Neutrophil (primary cell): ENCODE measurements around the gene TRNP1.

ENCODE experiments used
- H3K27ac ChIP-seq: fragments of 200-600 bp; sonication (generic); 2 replicates; pipeline ENCODE4 v1.5.1; 2016; ENCODE audit warnings: mild to moderate bottlenecking, moderate library complexity
- H3K27me3 ChIP-seq: fragments of 200-600 bp; sonication (generic); 2 replicates; pipeline ENCODE4 v1.6.0; 2016; ENCODE audit warnings: mild to moderate bottlenecking
- H3K36me3 ChIP-seq: fragments of 200-600 bp; sonication (generic); 2 replicates; pipeline ENCODE4 v1.5.1; 2017
- H3K4me1 ChIP-seq, 2 experiments: fragments of 200-600 bp in 1 of 2; sonication (generic) in 1 of 2; 1 replicate in 1 of 2; 2 replicates in 1 of 2; pipeline versions ENCODE4 v1.5.1 to v1.6.1; 2013 to 2016; ENCODE audit warnings: low read depth in 1 of 2, low read length in 1 of 2, mild to moderate bottlenecking in 1 of 2, moderate library complexity in 1 of 2; ENCODE audit not compliant: control insufficient read depth in 1 of 2, insufficient read depth in 1 of 2
- H3K4me3 ChIP-seq, 2 experiments: fragments of 200-600 bp in 1 of 2; sonication (generic) in 1 of 2; 1 replicate in 1 of 2; 2 replicates in 1 of 2; pipeline ENCODE4 v1.5.1; 2013 to 2016; ENCODE audit warnings: low read depth in 1 of 2, low read length in 1 of 2, mild to moderate bottlenecking in 1 of 2, moderate library complexity in 1 of 2
- H3K9me3 ChIP-seq: fragments of 200-600 bp; sonication (generic); 2 replicates; pipeline ENCODE4 v1.5.1; 2016
- CTCF ChIP-seq: fragments of 200-600 bp; sonication (generic); IDR thresholded peaks from 2 replicates; pipeline ENCODE4 v1.5.1; 2016; ENCODE audit warnings: antibody characterized with exemption

Gene TRNP1

GRCh38 chr1:27026621-27027574 is 33.4 kb downstream of the TRNP1 start:
- Histone ChIP-seq H3K4me3 (no peak overlapping the region), H3K27ac (no peak overlapping the region), H3K4me1 (peaks cover 0 to 5% of the 10 kb centered on the region in 2 experiments), H3K9me3 (no peaks in the 10 kb centered on the region), H3K36me3 (no peaks in the 10 kb centered on the region), H3K27me3 (peaks cover 9% of the 10 kb centered on the region)
- TF ChIP-seq CTCF: no peak

DNA sequence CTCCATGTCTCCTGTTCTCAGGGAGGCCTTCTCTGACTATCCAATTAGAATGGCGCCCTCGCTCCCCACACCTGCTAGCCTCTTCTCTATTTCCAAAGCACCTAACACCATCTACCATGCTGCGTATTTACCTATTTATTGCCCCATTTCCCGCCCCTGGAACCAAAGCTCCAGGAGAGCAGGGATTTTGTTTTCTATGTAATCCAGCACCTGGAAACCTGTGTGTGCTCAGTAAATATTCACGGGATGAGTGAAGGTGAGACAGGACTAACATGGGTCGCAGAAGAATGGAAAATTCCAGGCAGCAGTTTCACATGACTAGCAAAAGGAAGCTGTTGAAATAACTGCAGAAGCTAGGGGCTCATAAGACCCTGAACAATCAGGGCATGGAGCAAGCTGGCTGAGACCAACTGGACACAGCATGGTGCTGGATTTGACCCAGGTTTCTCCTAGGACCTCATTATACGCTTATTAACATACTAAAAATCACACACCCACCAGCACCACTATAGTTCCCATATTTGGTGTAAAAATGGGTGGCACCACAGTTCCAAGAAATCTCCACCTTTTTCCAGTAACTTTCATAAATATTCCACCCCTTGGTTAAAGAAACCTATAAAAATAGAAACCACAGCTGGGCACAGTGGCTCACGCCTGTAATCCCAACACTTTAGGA is 34.2 kb downstream of the TRNP1 start:
- Histone ChIP-seq H3K27me3 (peaks cover 12% of the 10 kb centered on the region), H3K4me1 (peaks cover 0 to 5% of the 10 kb centered on the region in 2 experiments), H3K9me3 (no peaks in the 10 kb centered on the region), H3K27ac (no peak overlapping the region), H3K36me3 (no peaks in the 10 kb centered on the region), H3K4me3 (no peak overlapping the region)
- no peak for TF ChIP-seq CTCF

DNA sequence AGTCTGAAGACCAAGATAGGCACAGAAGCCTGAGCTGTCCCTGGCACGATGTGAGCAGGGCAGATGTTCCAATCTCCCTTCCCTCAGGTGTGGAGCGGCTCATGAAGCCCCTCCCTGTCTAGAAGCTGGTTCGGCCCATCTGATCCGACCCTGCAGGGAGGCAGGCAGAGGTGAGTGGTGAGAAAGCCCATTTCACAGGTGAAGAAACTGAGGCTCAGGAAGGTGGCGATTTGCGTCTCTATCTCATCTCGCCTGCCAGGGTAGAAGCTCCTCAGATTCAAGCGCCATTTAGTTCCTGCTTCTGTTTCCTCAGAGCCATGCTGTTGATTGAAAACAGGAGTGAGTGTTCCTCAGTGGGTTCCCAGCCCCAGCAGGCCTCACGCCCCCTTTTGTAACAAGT is 36.0 kb downstream of the TRNP1 start:
- Histone ChIP-seq H3K9me3 (no peaks in the 10 kb centered on the region), H3K27me3 (peaks cover 12% of the 10 kb centered on the region), H3K27ac (no peak overlapping the region), H3K4me1 (peaks cover 0 to 5% of the 10 kb centered on the region in 2 experiments), H3K36me3 (no peaks in the 10 kb centered on the region), H3K4me3 (no peak overlapping the region)
- no peak for TF ChIP-seq CTCF

- Histone ChIP-seq H3K36me3 (no peaks in the 10 kb centered on the region), H3K4me3 (no peak overlapping the region), H3K9me3 (no peaks in the 10 kb centered on the region), H3K27me3 (peaks cover 13% of the 10 kb centered on the region), H3K4me1 (peaks cover 0 to 5% of the 10 kb centered on the region in 2 experiments), H3K27ac (no peak overlapping the region)
- no peak for TF ChIP-seq CTCF
These were observed 38.0 kb downstream of the TRNP1 start for GRCh38 chr1:27031235-27032118.

- Histone ChIP-seq H3K27me3 (peaks cover 16% of the 10 kb centered on the region), H3K27ac (no peak overlapping the region), H3K4me1 (peaks cover 0 to 5% of the 10 kb centered on the region in 2 experiments), H3K9me3 (no peaks in the 10 kb centered on the region), H3K36me3 (no peaks in the 10 kb centered on the region), H3K4me3 (no peak overlapping the region)
- TF ChIP-seq CTCF: no peak
These were observed 38.6 kb downstream of the TRNP1 start for GRCh38 chr1:27032119-27032461.
